ENCODE measurements around the gene RAB43.
"Not testable (repeated sequence)": the region's sequence is repeated elsewhere in the genome, so short reads cannot be mapped to it uniquely, and the experiment has no call there.

Gene RAB43

DNA sequence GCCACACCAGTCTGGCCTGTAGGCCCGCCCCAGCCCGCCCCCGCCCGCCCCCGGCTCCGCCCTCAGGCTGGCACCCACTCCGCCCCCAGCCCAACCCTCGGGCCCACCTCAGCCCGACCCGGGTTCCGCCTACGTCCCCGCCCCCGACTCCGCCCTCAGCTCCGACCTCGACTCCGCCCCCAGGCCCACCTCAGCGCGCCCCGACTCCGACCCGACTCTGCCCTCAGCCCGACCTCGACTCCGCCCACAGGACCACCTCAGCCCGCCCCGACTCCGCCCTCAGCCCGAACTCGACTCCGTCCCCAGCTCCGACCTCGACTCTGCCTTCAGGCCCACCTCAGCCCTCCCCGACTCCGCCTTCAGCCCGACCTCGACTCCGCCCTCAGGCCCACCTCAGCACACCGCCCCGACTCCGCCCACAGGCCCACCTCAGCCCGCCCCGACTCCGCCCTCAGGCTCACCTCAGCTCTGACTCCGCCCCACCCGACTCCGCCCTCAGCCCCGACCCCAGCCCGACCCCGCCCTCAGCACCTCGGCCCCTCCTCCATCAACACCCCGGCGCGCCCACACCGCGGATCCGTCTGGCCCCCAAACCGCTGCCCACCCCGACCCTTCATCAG, at the start of gene RAB43:
RAB43 (minus strand) TSS at position 13 of the 620 bp plus-strand sequence. CDS start 315 bp downstream, outside the sequence.
- no peak for TF ChIP-seq CTCF (IDR thresholded peaks at IDR 0.05; ENCODE audit: control extremely low read depth, extremely low read depth, low read depth, missing control alignments)
- peak; percentile 91 for DNase-seq (ENCODE audit: extremely low spot score)
- CTCF ChIA-PET = interaction anchor here (0.6 to 7.5 kb wide), 10 partner anchors 9 to 152 kb away, joined by 3 to 39 read pairs (median 4); partner anchors contain the start of gene COPG1
- POLR2A ChIA-PET = interaction anchor here (0.6 to 1.4 kb wide), 6 partner anchors 40 to 864 kb away, joined by 3 to 5 read pairs (median 4); partner anchors contain the start of genes IFT122 and MBD4

- CTCF ChIA-PET = interaction anchor here (1.8 kb wide), 1 partner anchor 12 kb away, joined by 5 read pairs; no protein-coding TSS in a partner anchor
- TF ChIP-seq CTCF (IDR thresholded peaks at IDR 0.05; ENCODE audit: control extremely low read depth, extremely low read depth, low read depth, missing control alignments) = no peak
- no peak for DNase-seq (ENCODE audit: extremely low spot score)
- POLR2A ChIA-PET = no interaction called here
These were observed 45.2 kb upstream of the RAB43 start for GRCh38 chr3:129166579-129167332.

DNA sequence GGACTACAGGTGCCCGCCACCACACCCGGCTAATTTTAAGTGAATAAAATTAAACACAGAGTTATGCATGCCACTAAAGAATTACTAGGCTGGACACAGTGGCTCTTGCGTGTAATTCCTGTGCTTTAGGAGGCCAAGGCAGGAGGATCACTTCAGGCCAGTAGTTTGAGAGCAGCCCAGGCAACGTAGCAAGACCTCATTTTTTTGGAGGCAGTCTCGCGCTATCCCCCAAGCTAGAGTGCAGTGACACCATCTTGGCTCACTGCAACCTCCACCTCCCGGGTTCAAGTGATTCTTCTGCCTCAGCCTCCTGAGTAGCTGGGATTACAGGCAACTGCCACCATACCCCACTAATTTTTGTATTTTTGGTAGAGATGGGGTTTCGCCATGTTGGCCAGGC, 44.0 kb upstream of the RAB43 start:
- DNase-seq (ENCODE audit: extremely low spot score); POLR2A ChIA-PET; CTCF ChIA-PET: not testable (repeated sequence)

DNA sequence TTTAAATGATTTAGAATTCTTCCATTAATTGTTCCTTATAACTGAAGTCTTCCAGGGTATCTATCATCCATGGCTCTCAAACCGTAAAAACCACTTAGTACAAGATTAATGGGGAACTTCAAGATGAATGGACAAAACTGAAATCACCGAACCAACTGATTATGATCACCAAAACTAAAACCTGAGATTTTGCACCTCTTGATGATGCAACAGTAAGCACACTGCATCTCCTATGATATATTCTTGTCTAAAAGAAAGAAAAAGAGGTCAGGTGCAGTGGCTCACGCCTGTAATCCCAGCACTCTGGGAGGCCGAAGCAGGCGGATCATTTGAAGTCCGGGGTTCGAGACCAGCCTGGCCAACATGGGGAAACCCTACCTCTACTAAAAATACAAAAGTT, 42.9 kb upstream of the RAB43 start:
- no peak for TF ChIP-seq CTCF (IDR thresholded peaks at IDR 0.05; ENCODE audit: control extremely low read depth, extremely low read depth, low read depth, missing control alignments)
- no peak for DNase-seq (ENCODE audit: extremely low spot score)
- ChIA-PET POLR2A (interaction anchor here (0.6 kb wide), 2 partner anchors 82 to 544 kb away, joined by 3 to 4 read pairs; no protein-coding TSS in a partner anchor), CTCF (interaction anchor here (1.0 to 3.9 kb wide), 3 partner anchors 81 to 194 kb away, joined by 3 to 29 read pairs (median 3); no protein-coding TSS in a partner anchor)

DNA sequence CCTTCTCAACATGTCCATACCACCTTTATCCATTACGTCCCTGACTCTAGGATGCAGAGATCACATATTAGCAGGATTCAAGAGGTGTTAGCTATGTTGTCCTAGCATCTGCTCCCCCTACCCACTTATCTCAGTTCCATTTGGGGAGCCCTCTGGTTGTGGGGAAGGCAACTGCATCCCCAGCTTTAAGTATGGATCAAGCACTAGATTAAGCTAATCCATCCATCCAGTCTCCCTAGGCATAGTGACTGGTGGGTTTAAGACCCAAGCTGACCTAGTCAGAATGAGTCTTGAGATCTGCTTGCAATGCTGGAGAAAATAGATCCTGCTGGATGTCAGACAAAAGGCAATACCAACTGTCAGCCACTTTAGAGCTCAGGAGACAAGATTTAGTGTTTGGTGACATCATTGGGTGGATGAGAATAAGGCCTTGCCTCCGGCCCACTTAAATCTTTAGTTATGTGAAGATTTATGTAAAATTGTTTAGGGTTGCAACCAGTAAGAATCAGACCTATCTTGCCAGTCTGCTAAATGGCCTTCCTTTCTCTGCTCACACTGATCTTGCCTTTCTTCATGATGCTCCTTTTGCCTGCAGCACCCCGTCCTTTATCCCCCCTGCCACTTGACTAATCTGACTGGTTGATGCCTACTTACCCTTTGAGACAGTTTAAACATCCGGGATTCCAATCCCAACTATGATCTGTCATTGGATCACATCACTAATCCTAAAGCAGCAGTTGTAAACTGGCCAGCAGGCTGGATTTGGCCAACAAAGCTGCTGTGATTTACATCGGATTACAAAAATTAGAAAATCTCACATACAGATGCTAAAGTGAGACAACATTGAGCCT, 41.4 kb upstream of the RAB43 start:
- TF ChIP-seq CTCF (IDR thresholded peaks at IDR 0.05; ENCODE audit: control extremely low read depth, extremely low read depth, low read depth, missing control alignments) = peak; percentile 14
- POLR2A ChIA-PET = interaction anchor here (0.7 to 1.4 kb wide), 2 partner anchors 18 to 23 kb away, joined by 3 read pairs; no protein-coding TSS in a partner anchor
- no peak for DNase-seq (ENCODE audit: extremely low spot score)
- CTCF ChIA-PET = interaction anchor here (0.7 to 3.9 kb wide), 19 partner anchors 9 to 263 kb away, joined by 3 to 29 read pairs (median 4); partner anchors contain the start of gene COPG1

GRCh38 chr3:129161860-129162271, 40.3 kb upstream of the RAB43 start:
- TF ChIP-seq CTCF (IDR thresholded peaks at IDR 0.05; ENCODE audit: control extremely low read depth, extremely low read depth, low read depth, missing control alignments) = no peak
- ChIA-PET POLR2A (interaction anchor here (0.5 to 1.5 kb wide), 6 partner anchors 15 to 157 kb away, joined by 3 read pairs; partner anchors contain the start of gene RAB43), CTCF (interaction anchor here (1.0 to 3.9 kb wide), 19 partner anchors 10 to 264 kb away, joined by 3 to 29 read pairs (median 5); partner anchors contain the start of genes COPG1 and RAB43)
- DNase-seq (ENCODE audit: extremely low spot score) = no peak
